Right lobe of liver (tissue), 6 donors: ENCODE data around the gene RAI1. TPM values are rescaled to one million over a fixed set of nuclear protein-coding genes. Genes with fewer than 3 reads are reported as not detected.

Source experiments
- ATAC-seq, 4 donors: fragments of 200-7000 bp; cut with Tn5 transposase; one replicate each; pipeline ENCODE4 v1.9.1; 2020; ENCODE audit warnings: mild to moderate bottlenecking in 4 of 4, moderate library complexity in 4 of 4
- DNase-seq, 3 donors: peaks; one replicate each; pipeline ENCODE4 v3.0.0-alpha.2; 2020
- H3K27ac ChIP-seq, 3 donors: fragments of 200-600 bp; one replicate each; pipeline ENCODE4 v1.8.0; 2022
- H3K27me3 ChIP-seq, 2 donors: fragments of 200-600 bp; one replicate each; pipeline ENCODE4 v1.8.0; 2022
- H3K36me3 ChIP-seq, 4 donors: fragments of 200-600 bp; sonication (generic) in 1 of 4; one replicate each; pipeline versions ENCODE4 v1.5.1 to v1.8.0; 2017 to 2022; ENCODE audit warnings: control low read depth in 1 of 4
- H3K4me1 ChIP-seq, 4 donors: fragments of 200-600 bp; sonication (generic) in 1 of 4; one replicate each; pipeline versions ENCODE4 v1.5.1 to v1.8.0; 2017 to 2022; ENCODE audit warnings: control low read depth in 1 of 4
- H3K4me3 ChIP-seq, 3 donors: fragments of 200-600 bp; one replicate each; pipeline ENCODE4 v1.8.0; 2022
- H3K9me3 ChIP-seq, 4 donors: fragments of 200-600 bp; sonication (generic) in 1 of 4; one replicate each; pipeline versions ENCODE4 v1.5.1 to v1.8.0; 2017 to 2022; ENCODE audit warnings: control low read depth in 1 of 4
- CTCF ChIP-seq, 4 donors: fragments of 200-600 bp in 3 of 4; fragments of 450-650 bp in 1 of 4; IDR thresholded peaks; one replicate each; pipeline versions ENCODE4 v1.5.1 to v1.8.0; 2016 to 2022; ENCODE audit warnings: antibody characterized with exemption in 4 of 4, mild to moderate bottlenecking in 2 of 4
- POLR2A ChIP-seq: fragments of 450-650 bp; IDR thresholded peaks from one replicate; pipeline ENCODE4 v1.6.1; 2017; ENCODE audit warnings: antibody characterized with exemption, mild to moderate bottlenecking
- WGBS: methylation state at CpG from one replicate; pipeline ENCODE4 v1.1.6; 2018; ENCODE audit warnings: low coverage, low lambda C conversion rate; ENCODE audit not compliant: insufficient coverage; ENCODE audit errors: missing lambda C conversion rate; 5-methylcytosine and 5-hydroxymethylcytosine counted together
- intact Hi-C, 2 donors: fragments of 100-400 bp; cut with DNase I; formaldehyde crosslinking; loops; one replicate each; pipeline versions ENCODE4 v1.11.2 to v1.14.1; 2022
- total RNA-seq, 6 experiments: library from RNA; depleted of rRNA in 2 of 6; stranded (reverse); fragments of >200 nt in 2 of 6; fragmentation: NEBNext Ultra II Directional in 3 of 6; extraction: Animal tissue kit (Norgen Biotek cat#: 25700) in 3 of 6; gene quantifications; one replicate each; pipeline versions ENCODE4 v1.1.0 to v1.2.4, GENCODE V29; 2016 to 2023
- donor health status: DM: no; HTN: yes; CAD: no.
- donor health status: DM: no; HTN: no; CAD: no.
- donor health status: DM: no; HTN: no; CAD: no.
- donor health status: DM: no; HTN: yes; CAD: no.
- donor health status: DM: no; HTN: yes; CAD: no.

RAI1 gene
- total RNA-seq, 6 experiments from 2014 or later: 6.1 to 14.5 (median 8.4) TPM

GRCh38 chr17:17830740-17831207 is 149.5 kb downstream of the RAI1 start:
- peak; percentile 77 to 89 (median 86) for ATAC-seq
- Histone ChIP-seq H3K4me3 (no peak overlapping the region), H3K27me3 (no peaks in the 10 kb centered on the region), H3K36me3 (no peaks in the 10 kb centered on the region), H3K4me1 (peaks cover 0 to 96% (median 51%) of the 10 kb centered on the region in 4 donors), H3K27ac (peak overlapping the region; percentile 65 to 91 (median 74)), H3K9me3 (no peaks in the 10 kb centered on the region)
- peak; percentile 91 to 98 (median 97) for DNase-seq
- intact Hi-C loops: no loop called here
- WGBS: 50% methylated on average over 1 of the region's 6 CpGs
- TF ChIP-seq CTCF (IDR thresholded peaks at IDR 0.05): no peak
- peak; percentile 80 for TF ChIP-seq POLR2A

- no peak for DNase-seq
- Histone ChIP-seq H3K9me3 (no peaks in the 10 kb centered on the region), H3K27me3 (no peaks in the 10 kb centered on the region), H3K36me3 (no peaks in the 10 kb centered on the region), H3K4me1 (peaks cover 0 to 91% (median 46%) of the 10 kb centered on the region in 4 donors), H3K4me3 (no peak overlapping the region), H3K27ac (peak overlapping the region; percentile 15 to 91 (median 39))
- intact Hi-C loops: no loop called here
- peak in 1 of 4 donors; percentile 9 for ATAC-seq
- no peak for TF ChIP-seq CTCF (IDR thresholded peaks at IDR 0.05)
- TF ChIP-seq POLR2A: no peak
- 30% methylated on average over 9 of the region's 12 CpGs for WGBS
Observed at GRCh38 chr17:17831208-17832031, 150.2 kb downstream of the RAI1 start.

GRCh38 chr17:17832032-17832363 is 150.7 kb downstream of the RAI1 start:
- Histone ChIP-seq H3K27ac (peak overlapping the region in 2 of 3 donors; percentile 39 to 91), H3K9me3 (no peaks in the 10 kb centered on the region), H3K27me3 (no peaks in the 10 kb centered on the region), H3K36me3 (no peaks in the 10 kb centered on the region), H3K4me3 (no peak overlapping the region), H3K4me1 (peaks cover 0 to 86% (median 43%) of the 10 kb centered on the region in 4 donors)
- DNase-seq (no peak), ATAC-seq (no peak)
- intact Hi-C loops: no loop called here
- 81% methylated on average over 2 of the region's 2 CpGs for WGBS
- TF ChIP-seq POLR2A (no peak), CTCF (IDR thresholded peaks at IDR 0.05) (no peak)

GRCh38 chr17:17833658-17834357 is 152.6 kb downstream of the RAI1 start:
- no peaks in the 10 kb centered on the region for H3K27me3 ChIP-seq
- H3K27ac ChIP-seq: peak overlapping the region; percentile 99 to 100 (median 99)
- H3K9me3 ChIP-seq: no peaks in the 10 kb centered on the region
- no peak for TF ChIP-seq POLR2A
- no peak for TF ChIP-seq CTCF (IDR thresholded peaks at IDR 0.05)
- no peaks in the 10 kb centered on the region for H3K36me3 ChIP-seq
- no peak overlapping the region for H3K4me3 ChIP-seq
- ATAC-seq (no peak), DNase-seq (no peak)
- intact Hi-C loops: no loop called here
- 70% methylated on average over 7 of the region's 8 CpGs for WGBS
- peaks cover 0 to 85% (median 44%) of the 10 kb centered on the region in 4 donors for H3K4me1 ChIP-seq
